NCI-H82 treated with DMSO at 0.1 percent for 48 hours (cell line): ENCODE data around the gene CCDC188.
A peak's percentile ranks its signal among the peaks of the same experiment; 100 is the strongest.

Experiments used
- DNase-seq: peaks from one replicate; lab custom pipeline; 2025; ENCODE audit not compliant: unreplicated experiment; lab: John Stamatoyannopoulos, UW

The CCDC188 gene

GRCh38 chr22:20123366-20124082 is 27.3 kb downstream of the CCDC188 start:
- no peak for DNase-seq

DNA sequence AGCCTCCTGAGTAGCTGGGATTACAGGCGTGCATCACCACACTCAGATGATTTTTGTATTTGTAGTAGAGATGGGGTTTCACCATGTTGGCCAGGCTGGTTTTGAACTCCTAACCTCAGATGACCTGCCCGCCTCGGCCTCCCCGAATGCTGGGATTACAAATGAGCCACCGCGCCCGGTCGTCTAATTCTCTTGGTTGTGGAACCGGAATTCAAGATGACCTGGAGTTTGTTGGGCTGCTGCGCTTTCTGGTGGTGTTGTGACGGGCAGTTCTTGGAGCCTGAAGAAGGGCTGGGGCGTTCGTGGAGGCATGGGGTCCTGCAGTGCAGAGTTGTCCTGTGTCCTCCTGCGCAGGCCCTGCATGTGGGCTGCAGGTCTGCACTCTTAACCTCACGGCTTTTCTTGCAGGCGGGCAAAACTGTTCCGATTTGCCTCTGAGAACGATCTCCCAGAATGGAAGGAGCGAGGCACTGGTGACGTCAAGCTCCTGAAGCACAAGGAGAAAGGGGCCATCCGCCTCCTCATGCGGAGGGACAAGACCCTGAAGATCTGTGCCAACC is 28.9 kb downstream of the CCDC188 start:
- no peak for DNase-seq

DNA sequence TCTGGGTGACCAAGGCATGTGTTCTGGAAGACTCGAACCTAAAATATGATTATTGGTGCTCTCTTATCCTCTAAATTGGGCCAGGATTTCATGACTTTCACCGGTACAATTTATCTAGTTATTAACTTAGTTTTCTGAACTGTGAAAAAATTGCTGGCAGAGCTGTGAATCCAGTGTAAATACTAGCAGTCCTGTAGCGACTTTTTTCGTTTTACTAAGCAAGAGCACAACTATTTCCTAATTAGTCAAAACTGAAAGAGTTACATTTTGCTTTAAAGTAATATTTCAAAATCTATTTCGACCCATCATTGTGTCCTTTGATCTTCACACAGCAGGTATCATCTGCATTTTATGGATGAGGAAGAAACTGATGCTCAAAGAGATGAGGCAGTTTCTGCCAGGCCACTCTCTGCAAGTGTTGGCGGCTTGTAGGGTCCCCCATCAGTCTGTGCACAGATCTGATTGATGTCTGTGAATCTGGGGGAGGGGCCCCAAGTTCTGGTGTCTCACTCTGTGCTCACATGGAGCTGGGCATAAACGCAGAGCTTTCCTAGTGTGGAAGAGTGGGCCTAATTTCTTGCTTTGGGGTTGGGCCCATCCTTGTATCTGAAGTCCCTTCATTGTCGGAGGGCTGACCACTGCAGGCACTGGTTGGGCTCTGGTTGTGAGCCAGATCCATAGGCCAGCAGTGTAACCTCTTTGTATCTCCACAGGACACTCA is 32.4 kb downstream of the CCDC188 start:
- DNase-seq = no peak

DNA sequence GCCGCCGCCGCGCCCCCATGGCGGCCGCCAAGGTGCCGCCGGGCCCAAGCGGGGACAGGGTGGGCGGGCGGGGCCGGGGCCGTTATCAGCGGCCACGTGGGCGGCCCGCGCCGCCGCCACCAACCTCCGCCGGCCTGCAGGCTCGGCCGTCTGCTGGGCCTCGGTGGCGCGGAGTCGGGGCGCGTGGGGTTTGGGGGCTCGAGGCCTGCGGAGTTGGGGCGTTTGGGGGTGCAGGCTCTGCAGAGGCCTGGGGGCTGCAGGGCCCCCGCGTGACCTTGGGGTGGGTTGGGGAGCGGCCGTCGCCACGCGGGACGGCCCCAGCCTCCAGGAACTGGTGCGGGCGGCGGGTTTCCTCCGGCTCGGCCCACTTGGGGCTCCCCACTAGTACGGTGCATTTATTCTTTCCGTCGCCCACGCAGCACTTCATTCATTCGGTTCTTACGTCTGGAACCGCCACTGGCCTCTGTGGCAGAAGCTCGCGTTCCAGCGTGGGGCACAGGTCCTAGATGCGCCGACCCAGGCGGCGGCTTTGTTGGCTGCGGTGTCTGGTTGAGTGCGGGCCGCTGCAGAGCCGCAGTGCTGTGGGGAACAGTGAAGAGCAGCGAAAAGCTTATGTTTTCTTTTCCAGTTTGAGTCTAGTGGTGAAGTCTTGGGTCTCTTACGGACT is 33.1 kb downstream of the CCDC188 start:
- DNase-seq = no peak

DNA sequence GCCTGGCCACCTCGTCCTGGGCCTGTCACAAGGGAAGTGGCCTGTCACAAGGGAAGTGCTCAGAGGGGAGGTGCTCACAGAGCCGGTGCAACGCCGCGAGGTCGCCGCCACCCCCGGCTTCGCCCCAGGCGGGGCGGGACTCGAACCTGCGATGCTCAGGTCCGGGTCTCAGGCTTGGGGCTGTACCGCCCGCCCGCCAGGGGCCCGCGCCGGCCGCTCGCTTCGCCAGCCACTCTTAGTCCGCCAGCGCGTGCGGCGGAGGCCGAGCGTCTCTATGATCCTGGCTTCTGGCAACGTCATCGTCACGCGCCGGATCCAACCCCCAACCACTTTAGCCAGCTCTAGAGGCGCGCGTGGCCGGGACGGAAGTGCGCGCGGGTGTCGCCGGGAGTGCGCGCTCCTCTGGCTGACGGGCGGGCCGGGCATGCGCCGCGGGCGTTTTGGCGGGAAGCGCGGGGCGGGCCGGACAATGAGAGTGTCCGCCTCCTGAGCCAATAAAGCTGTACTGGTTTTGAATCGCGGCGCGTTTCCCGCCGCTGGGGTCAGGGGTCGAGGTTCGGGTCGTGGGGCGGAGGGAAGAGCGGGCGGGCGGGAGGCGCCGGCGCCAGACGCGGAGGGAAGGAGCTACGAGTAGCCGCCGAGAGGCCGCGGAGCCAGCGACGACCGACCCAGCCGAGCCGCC is 33.8 kb downstream of the CCDC188 start, which contains the start of gene TRMT2A:
TSS of gene TRMT2A (minus strand) at position 276 of the 682 bp plus-strand sequence. CDS start 320 bp downstream, outside the sequence.
- peak; percentile 79 for DNase-seq

GRCh38 chr22:20116376-20116950 is 34.4 kb downstream of the CCDC188 start:
- no peak for DNase-seq

GRCh38 chr22:20115691-20116375 is 35.0 kb downstream of the CCDC188 start, which contains the start of gene RANBP1:
Gene RANBP1, plus strand, starts transcription at chr22:20116104. Its CDS starts 81 bp downstream, at chr22:20116185.
- no peak for DNase-seq

DNA sequence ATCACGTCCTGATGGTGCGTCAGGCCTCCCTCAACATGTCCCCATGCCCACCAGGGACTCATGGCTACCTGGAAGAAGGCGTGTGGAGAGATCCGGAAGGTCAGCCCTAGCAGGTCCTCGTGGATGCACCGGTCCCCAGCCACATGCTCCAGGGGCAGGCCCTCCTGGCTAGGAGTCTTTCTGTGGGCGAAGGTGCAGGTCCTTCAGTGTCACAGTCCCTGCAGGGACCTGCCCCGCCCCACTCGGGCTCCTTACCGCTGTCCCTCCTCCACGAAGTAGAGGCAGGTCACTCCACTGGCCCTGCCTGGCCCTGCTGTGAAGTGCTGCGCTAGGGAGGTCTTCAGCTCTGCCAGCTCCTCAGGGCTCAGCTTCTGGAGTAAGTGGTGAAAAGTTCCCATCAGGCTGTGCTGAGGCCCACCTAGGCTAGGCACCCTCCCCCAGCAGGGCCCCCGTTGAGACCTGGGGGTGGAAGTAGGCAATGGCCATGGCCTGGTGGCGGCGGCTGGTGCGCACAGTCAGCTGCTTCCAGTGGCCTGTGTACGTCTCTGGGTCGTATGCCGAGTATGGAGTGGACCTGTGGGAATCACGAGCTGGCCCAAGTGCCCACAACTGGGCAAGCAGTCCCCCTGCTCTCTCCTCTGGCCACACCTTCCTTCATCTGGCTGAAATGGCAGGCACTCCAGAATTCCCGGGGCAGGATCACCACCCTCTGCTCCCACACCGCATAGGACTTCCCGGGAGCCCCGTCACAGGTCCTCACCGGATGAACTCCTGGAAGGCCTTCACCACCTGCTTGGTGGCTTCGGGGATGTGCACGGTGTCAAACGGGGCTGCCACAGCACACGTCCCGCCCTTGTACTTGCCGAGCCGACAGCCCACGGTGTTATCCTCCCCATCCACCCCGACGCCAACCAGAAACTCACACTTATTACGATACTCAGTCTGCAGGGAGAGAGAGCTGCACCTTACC is 36.1 kb downstream of the CCDC188 start:
- DNase-seq = no peak

GRCh38 chr22:20113551-20114310 is 37.1 kb downstream of the CCDC188 start:
- DNase-seq = no peak

DNA sequence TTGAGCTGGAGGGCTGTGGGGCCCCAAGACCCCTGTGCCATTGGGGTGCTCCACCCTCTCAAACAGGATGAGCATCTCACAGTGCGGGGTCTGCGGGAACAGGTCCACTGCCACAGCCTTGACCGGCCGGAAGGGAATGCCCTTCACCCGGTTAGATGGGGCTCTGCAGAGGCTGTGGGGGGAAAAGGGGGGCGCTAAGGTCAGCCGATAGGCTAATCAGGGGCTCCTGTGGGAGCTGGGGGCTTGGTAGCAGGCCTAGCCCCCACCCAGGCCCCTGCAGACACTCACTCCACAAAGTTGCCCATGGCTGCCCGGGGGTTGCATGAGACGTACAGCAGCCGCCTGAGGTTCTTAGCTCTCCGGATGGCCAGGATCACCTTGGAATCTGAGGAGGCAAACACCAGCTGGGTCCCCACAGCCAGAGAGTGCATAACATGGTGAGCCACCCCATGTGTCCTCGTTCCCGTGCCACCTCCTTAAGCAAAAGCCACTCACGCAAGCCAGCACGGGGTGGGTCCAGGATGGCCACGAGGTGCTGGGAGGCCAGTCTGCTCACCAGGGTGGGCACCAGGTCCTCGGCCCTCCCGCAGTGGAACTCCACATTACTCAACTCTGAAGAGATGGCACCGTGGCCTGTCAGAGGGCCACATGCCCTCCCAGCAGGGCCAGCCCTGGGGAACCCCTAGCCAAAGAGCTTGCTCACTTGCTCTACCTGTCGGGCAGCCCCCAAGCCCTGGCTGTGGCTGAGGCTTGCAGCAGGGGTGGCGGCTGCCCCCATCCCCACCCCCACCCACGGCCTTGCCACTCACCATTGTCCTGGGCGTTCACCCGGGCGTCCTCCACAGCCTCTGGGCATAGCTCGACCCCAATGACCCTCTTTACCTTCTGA is 38.0 kb downstream of the CCDC188 start:
- no peak for DNase-seq

DNA sequence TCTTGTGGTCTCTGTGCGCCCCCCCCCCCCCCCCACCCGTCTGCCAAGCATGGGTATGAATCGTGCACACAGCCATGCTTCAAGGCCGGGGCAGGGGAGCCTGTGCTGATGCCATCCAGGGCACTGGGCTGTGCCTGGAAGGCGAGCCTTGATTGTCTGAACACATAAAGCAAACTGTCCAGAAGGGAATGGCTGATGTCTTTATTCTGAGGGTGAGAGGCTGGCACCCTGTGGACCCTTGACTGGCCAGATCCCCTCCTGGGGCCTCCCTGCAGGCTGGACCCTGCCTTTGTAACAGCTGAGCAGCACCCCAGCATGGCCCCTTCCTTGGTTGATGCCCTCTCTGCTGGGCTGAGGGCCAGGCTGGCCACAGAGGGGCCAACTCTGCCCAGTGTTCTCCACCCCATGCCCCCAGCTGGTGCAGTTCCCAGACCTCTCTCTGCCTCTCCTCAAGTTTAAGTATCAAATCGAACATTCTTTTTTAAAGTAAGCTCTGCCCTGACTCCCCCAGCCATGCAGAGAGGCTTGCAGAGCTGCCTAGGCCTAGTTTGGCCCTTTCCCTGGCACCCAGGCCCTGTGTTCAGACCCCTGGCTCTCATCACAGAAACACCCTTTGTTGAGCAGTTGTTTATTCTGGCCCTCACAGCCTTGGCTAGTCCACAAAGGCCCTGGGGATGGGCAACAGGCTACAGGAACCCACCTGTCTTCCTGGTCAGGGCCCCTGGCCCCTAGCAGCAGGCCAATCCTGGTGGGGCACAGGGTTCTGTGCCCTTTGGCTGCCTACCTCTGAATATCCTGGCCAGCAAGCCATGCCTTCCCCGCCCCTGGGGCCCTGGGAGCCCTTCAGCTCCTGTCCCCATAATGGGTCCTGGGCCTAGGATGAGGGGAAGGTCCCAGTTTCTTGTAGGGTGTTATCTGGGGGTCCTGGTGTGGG is 38.9 kb downstream of the CCDC188 start:
- DNase-seq = no peak

- no peak for DNase-seq
Measured at GRCh38 chr22:20111045-20111688, 39.7 kb downstream of the CCDC188 start.

GRCh38 chr22:20110359-20110985 is 40.4 kb downstream of the CCDC188 start:
- no peak for DNase-seq

- no peak for DNase-seq
Measured at GRCh38 chr22:20109411-20110358, 41.2 kb downstream of the CCDC188 start.
